Renal cortex interstitium (tissue), 11 donors: Measurements from ENCODE around the gene BMP6. TPM values are rescaled to one million over a fixed set of nuclear protein-coding genes. Genes with fewer than 3 reads are reported as not detected.

ENCODE experiments used
- DNase-seq, 11 donors: peaks; one replicate each; pipeline ENCODE4 v3.0.0-alpha.2; 2013; ENCODE audit warnings: low read depth in 9 of 11, low spot score in 4 of 11; ENCODE audit errors: extremely low read depth in 1 of 11
- polyA plus RNA-seq, 3 donors: library from polyadenylated mRNA; unstranded; fragments of 120-200 nt; gene quantifications; one replicate each; pipeline ENCODE4 v1.2.1, GENCODE V29; 2013; ENCODE audit not compliant: insufficient read length in 3 of 3

Gene BMP6
- polyA plus RNA-seq, 3 donors = 6.8 to 8.4 (median 7.4) TPM

DNA sequence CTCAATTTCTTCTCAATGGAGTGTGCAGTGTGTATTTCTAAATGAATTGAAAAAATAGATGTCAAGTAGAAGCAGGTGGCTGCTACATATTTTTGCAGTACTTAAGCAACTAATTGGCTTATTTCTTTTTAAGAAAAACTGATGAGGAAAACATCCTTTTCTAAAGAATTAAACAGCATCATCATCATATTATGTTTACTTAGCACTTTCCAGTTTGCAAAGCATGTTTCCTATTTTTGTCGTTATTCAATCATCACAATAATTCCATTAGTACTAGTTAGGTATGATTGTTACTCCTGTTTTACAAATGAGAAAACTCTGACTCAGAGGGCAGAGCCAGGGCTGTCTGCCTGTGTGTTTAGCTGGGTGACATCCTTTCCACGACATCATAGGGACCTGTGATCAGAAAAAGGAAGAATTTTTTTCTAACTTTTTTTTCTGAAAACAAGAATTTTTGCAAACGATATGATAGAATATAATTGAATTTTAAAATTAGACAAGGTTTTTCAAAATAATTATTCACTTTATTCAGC lies 22.7 kb upstream of the BMP6 start:
- DNase-seq = no peak

DNA sequence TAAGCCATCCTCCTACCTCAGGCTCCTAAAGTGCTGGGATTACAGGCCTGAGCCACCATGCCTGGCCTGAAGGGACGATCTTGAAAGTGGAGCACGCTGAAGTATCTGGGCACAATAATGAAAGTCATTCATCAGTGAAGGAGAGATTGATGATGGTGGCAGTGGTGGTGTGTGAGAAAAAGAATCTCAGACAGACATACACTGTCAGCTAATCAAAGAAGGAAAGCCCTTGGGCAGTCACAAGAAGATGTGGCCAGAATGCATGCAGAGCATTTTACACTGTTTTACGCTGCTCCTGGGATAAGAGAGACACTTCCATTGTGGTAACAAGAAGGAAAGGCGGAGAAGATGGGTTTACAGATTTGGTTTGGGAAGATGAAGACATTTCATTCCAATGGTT lies 20.4 kb upstream of the BMP6 start:
- DNase-seq = no peak

DNA sequence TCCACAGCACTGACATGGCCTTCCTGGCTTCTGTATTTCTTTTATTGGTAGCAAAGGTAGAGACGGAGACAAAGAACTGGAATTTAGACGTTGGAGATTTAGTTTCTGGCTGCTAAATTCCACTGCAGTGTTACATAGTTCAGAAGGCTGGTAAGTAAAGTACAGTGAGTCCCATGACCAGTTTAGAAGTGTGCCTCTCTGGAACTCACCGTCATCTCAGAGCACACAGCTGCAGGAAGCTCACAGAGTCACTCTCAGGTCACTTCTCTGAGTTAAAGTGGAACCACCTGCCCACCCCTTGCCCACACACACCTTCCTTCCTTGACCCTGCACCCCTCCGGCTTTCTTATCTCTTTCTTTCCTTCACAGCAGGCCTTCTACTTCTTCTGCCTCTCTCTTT lies 19.6 kb upstream of the BMP6 start:
- DNase-seq = no peak

DNA sequence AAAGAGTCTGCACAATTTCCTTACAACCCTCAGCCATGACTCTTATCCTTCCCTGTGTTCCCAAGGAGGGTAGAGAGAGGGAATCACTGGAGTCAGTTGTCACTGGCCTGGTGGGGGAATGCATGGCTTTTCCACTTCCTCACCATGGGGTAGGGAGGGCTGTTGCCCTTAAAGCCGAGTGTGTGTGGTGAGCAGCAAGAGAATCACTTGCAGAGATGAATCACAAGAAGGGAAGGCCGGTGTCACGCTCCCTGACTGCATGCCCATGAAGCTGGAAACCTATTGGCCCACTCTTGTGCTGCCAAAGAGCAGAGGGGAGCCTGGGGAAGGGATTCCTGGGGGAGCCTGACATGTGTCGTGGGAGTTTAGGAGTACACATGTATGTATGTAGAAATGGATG lies 18.1 kb upstream of the BMP6 start:
- no peak for DNase-seq

DNA sequence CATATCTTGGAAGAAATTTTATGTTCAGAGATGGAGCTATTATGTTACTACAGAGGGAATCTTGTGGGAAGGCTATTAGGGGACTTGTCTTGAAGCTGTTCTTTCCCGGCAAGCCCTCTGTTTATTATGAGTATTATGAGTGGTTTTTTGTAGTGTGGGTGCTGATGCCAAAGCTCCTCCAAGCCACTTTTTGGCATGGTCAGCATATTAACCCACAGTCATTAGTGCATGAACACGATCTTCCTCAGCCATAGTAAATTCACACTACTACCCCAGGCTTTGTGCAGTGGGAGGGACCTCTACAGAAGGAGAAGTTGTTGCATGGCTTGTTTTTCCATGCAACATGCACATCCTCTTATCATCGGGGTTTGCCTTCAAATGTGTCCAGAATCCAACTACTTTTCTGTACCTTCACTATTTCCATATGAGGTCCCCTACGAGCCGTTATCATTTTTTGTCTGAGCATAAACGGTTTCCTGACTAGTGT lies 6.5 kb upstream of the BMP6 start:
- no peak for DNase-seq

DNA sequence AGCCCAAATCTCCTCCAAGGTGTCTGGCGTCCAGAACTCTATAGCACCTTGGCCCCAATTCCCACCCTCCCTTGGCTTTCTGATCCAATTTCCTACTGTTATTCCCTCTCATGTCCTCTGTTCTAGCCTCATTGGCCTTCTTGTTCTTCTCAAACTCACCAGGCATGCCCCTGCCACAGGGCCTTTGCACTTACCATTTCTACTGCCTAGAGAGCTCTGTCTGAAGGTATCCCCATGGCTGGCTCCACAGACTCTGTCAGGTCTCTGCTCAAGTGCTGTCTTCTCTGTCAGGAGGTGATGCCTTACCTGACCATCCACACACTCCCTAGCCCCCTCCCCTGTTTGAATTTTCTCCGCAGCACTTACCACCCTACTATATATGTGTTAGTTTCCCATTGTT lies 5.6 kb upstream of the BMP6 start:
- DNase-seq = no peak

DNA sequence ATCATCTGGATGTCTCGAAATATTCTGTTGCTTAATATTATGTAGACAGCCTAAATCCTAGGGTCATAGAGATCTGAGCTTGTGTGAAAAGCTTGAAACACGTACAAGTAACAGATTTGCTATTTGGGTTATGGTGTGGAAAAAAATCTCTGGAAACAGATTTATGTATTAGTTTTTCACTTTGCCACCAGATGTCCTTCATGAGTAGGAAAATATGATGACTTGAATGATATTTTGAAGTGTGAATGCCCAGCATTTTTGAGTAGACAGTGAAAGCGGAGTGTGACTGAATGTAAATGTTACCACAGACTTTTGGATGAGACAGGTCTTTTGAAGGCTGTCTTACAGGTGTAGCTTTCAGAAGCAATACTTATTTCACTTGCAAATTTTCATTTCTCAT lies 4.2 kb upstream of the BMP6 start:
- no peak for DNase-seq

DNA sequence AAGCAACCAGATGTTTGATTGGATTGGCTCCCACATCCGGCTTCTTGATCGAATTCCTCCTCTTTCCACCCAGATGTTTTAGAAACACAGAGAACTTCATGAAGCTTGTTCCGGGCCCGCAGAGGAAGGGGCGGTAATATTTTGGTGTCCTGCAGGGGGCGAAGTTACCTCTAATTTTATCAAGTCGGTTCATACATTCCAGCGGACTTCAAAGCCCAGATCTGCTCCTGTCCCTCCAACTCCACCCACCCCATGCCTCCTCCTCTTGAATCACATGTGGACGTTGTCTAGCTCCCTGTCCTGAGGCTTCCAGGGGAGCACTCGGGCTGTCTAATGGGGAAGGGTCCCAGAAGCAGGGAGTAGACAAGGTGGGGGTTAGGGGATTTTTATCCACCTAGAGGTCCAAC lies 2.9 kb upstream of the BMP6 start:
- DNase-seq = peak in 10 of 11 donors; percentile 62 to 83 (median 70)

DNA sequence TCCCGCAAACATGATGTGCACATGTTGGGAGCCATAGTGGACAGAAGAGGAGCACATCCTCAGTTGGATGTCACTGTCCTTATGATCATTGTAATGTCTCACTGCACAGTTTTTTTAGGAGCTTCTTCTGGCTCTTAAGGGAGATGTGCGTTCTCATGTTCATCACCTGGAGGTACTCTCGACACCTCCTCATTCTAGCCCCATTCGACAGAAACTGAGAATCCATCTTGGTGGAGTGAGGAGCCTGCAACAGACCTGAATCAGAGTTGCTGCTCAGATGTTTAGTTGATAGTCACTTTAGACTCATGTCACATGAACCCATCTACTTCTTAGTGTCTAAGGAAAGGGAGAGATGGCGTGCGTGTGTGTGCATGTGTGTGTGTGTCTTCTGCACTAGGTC lies 2.3 kb upstream of the BMP6 start:
- DNase-seq = no peak

DNA sequence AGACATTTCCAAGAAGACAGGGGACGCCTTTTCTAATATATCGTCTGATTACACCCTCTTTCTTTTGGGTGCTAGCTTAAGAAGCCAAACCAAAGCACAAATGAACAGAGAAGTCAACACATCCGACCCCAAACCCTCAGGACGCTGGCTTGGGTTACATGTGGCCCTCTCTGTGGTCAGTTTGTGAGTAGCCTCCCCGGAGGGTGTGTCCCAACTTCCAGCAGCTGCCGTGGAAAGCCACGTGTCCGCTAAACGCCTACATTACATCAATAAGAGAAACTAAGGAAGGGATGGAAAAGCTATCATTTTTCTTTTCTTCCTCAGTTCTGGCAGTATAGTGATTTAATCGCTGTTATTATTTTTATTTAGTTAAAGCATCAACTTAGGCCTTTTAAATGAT lies 487 bp upstream of the BMP6 start:
- no peak for DNase-seq

DNA sequence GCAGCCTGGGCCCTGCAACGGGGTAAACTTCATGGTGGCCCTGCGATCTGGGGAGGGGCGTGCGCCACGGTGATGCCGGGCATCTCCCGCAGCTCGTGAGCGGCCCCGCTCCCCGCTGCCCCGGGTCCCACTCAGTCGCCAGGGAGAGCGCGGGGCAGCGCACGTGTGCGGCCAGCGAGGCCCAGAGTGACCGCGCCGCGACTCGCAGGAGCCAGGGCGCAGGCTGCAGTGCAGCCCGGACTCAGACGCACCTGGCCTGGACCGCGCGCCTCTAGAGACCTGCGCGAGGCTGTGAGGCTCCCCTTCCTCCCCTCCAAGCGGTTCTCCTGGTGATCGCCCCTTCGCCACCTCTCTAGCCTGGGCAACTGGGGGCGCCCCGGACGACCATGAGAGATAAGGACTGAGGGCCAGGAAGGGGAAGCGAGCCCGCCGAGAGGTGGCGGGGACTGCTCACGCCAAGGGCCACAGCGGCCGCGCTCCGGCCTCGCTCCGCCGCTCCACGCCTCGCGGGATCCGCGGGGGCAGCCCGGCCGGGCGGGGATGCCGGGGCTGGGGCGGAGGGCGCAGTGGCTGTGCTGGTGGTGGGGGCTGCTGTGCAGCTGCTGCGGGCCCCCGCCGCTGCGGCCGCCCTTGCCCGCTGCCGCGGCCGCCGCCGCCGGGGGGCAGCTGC lies 652 bp downstream of the BMP6 start:
- no peak for DNase-seq

DNA sequence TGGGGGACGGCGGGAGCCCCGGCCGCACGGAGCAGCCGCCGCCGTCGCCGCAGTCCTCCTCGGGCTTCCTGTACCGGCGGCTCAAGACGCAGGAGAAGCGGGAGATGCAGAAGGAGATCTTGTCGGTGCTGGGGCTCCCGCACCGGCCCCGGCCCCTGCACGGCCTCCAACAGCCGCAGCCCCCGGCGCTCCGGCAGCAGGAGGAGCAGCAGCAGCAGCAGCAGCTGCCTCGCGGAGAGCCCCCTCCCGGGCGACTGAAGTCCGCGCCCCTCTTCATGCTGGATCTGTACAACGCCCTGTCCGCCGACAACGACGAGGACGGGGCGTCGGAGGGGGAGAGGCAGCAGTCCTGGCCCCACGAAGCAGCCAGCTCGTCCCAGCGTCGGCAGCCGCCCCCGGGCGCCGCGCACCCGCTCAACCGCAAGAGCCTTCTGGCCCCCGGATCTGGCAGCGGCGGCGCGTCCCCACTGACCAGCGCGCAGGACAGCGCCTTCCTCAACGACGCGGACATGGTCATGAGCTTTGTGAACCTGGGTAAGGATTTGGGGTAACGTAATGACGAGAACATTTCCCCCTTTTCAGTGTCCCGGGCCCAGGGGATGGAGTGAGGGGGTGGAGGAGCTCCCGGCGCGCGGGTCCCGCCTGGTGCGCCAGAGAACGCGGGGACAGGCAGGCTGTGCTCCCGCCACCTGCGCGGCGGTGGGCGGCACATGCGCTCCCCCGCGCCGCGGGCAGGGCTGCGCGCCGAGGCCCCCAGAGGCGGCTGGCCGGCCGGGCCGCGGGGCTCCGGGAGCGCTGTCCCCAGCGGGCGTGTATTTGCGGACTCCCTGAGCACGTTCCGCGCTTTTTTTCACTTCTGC lies 1.4 kb downstream of the BMP6 start:
- no peak for DNase-seq

DNA sequence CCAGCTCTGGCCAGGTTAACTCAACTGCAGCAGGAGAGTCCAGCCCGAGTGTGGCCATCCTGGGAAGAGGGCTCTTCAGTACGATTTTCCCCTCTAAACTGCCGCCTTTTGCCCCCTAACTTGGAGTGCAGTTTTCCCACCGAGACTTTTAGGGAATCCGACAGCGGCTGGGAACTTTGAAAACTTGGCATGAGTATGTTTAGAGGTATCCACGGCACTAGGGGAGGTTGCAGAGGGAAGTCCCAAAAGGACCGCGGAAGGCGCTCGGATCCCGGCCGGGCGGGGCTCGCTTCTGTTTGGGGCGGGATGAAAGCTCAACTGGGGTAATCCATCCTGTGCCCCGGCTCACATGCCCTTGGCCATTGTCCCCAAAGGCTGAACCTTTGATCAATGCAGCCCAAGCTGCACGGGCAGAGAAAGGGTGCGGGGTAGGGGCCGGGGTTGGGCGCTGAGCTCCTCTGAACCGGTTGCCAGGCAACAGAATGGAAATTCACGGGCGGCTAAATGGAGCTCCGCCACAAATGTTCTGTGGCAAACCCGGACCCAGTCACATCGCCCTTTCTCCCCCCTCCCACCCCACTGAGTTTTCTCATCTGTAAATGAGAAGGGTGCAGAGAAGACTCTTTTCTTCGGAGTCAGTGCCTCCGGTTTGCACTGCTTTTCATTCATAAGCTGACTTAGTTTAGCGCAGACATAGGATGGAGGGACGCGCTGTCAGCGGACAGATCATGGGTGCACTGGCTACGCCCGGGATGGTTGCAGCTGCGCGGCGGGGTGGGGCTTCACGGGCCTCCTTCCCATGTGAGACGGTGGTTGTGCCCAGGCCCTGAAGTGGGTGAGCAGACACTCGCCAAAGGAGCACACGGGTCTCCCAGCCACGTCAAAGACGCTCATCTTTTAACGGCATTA lies 2.3 kb downstream of the BMP6 start:
- DNase-seq = no peak

DNA sequence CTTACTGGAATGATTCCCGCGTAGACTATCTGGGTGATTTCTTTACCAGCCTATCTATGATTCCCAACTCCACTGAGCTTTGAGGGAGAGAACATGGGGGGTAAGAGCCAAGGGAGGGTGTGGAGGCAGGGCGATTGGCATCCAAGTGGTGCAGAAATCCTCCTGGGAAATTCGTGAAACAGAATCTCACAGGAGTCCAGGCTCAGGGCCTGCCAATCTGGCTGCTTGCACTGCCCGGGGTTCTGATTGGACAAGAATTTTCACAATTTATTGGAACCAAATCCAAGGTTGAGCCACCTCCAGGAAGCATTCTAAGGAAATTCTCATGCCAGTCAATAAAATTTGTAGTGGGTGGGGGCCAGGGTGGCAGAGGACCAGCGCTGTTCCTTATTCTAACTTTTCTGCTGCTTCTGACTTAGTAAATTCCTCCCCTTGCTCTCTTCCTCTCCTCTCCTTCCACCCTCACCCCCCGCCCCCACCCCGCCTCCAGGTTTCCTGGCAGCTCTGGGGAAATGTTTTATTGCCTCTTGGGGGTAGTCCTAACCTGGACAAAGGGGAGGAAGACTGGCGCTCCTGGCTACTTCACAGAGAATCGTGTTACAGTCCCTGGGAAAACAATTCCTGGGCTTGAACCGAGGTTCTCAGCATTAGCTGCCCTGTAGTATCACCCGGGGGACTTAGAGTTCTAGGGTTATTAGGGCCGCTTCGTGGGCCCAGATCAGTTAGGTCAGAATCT lies 3.1 kb downstream of the BMP6 start:
- DNase-seq = no peak

DNA sequence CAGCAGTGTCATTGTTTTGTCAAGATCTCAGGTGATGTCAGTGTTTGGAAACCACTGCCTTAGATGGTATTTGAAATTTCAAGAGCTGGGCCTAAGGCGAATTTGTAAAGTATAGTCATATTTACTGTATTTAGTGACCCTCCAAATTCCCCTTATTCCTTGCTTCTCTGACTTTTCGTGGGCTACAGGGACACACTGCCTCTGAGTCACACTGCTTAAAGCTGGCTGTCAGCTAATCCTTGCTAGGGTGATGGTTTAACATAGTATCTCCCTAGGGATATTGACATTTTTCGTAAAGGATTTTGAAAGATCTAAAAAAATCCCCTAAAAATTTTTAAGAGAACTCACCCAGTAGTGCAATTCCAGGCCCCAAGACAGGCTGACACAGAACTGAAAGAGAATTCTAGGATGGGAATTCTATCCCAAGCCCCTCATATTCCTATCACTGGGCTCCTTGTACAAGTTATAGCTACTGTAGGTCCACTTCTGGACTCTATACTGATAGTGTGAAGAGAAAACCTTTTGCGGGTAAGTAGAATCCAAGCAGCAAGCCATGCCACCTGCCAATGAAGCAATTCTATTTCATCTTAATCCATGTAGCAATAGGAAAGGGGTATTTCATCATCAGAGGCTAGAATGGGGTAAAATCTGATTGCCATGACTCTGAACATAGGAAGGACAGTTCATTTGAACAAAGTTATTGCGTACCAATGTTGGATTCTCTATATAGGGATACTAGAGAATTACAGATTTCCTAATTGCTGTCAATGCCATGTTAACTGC lies 4.3 kb downstream of the BMP6 start:
- DNase-seq = no peak

DNA sequence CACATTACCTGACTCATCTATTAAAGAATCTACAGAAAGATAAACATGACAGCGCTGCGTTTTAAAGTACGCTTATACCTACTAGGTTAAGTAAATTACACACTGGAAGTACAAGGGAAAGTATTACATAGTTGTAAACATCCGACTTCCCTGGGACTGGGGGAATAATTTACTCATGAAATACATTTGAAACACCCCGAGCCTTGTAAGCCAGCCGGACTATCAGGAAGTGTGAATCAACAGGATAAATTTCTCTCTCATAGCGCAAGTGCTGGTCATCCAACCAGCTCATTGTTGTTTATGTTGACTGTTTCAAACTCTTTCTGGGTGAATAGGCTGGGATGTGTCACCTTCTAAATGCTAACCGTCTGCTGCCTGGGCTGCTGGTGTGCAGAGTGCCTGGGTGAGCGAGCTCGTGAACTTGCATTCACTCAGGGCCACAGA lies 4.9 kb downstream of the BMP6 start:
- no peak for DNase-seq

DNA sequence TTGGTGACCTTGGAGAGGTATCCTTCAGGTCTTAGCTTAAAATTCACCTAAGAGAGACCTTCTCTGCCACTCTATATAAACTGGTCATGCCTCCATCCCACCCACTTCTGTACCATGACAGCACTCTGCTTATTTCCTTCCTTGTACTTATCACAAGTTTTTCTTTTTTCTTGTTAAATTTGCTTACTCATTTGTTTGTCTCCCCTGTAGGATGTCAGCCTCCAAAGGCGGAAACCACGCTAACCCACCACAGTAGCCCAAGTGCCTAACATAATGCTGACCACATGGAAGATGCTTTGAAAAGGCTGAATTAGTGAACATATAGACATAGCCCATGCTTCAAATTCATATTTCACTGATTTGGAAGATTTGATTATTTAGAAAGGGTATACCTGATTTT lies 5.4 kb downstream of the BMP6 start:
- no peak for DNase-seq

DNA sequence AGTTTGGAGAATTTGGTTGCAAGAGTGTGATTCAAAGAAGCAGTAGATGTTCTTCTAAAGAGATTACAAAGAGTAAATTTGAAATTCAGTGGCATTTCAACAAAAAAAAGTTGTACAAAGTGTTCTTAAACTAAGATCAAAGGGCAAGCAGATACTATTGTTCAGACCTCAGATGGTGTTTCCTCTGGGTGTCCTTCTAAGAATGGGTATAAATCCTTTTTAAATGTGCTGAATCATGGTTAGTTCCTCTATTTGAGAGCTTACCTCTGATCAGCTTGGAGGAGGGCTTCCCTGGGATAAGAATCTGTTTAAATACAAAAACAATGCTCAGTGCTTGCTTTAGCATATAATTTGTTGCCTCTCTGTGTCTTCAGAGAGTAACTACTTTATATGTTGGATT lies 6.3 kb downstream of the BMP6 start:
- DNase-seq = no peak
